Esophagus muscularis mucosa (tissue), 4 donors: Measurements from ENCODE around the gene CBFA2T3. TPM values are rescaled to one million over a fixed set of nuclear protein-coding genes. Genes with fewer than 3 reads are reported as not detected.

Experiments used
- DNase-seq: peaks from one replicate; pipeline ENCODE4 v3.0.0-alpha.2; 2017; ENCODE audit errors: extremely low spot score
- H3K27ac ChIP-seq, 4 donors: fragments of 200-600 bp; sonication (generic); replicated peaks in 1 of 4; 1 replicate in 3 of 4; 2 replicates in 1 of 4; pipeline ENCODE4 v1.5.1; 2016 to 2019; ENCODE audit warnings: mild to moderate bottlenecking in 1 of 4
- H3K27me3 ChIP-seq, 4 donors: fragments of 200-600 bp; sonication (generic); one replicate each; pipeline versions ENCODE4 v1.5.1 to v1.6.0; 2016 to 2019
- H3K36me3 ChIP-seq, 4 donors: fragments of 200-600 bp; sonication (generic); one replicate each; pipeline ENCODE4 v1.5.1; 2016 to 2019
- H3K4me1 ChIP-seq, 4 donors: fragments of 200-600 bp; sonication (generic); one replicate each; pipeline ENCODE4 v1.5.1; 2016 to 2019
- H3K4me3 ChIP-seq, 4 donors: fragments of 200-600 bp; sonication (generic); 1 replicate in 2 of 4; 2 replicates in 2 of 4; pipeline ENCODE4 v1.5.1; 2016 to 2019; ENCODE audit warnings: mild to moderate bottlenecking in 4 of 4, moderate library complexity in 1 of 4
- H3K9me3 ChIP-seq, 4 donors: fragments of 200-600 bp; sonication (generic); 1 replicate in 3 of 4; 2 replicates in 1 of 4; pipeline ENCODE4 v1.5.1; 2016 to 2019
- CTCF ChIP-seq, 3 experiments: fragments of 200-600 bp in 2 of 3; fragments of 450-650 bp in 1 of 3; sonication (generic) in 2 of 3; IDR thresholded peaks; one replicate each; pipeline ENCODE4 v1.5.1; 2017 to 2019; ENCODE audit warnings: antibody characterized with exemption in 3 of 3, mild to moderate bottlenecking in 2 of 3, moderate library complexity in 1 of 3
- EP300 ChIP-seq: sonication (generic); formaldehyde crosslinking; IDR thresholded peaks from one replicate; pipeline ENCODE4 v1.6.1; 2017; ENCODE audit warnings: antibody characterized with exemption
- POLR2A ChIP-seq: fragments of 450-650 bp; IDR thresholded peaks from one replicate; pipeline ENCODE4 v1.6.1; 2017; ENCODE audit warnings: antibody characterized with exemption, moderate library complexity, mild to moderate bottlenecking, low read depth
- POLR2AphosphoS5 ChIP-seq, 2 donors: sonication (generic); formaldehyde crosslinking; IDR thresholded peaks; one replicate each; pipeline ENCODE4 v1.6.1; 2017; ENCODE audit warnings: antibody characterized with exemption in 2 of 2
- WGBS: methylation state at CpG from one replicate; pipeline ENCODE4 v1.1.5; 2018; 5-methylcytosine and 5-hydroxymethylcytosine counted together
- intact Hi-C: fragments of 100-400 bp; cut with DNase I; formaldehyde crosslinking; loops from one replicate; pipeline ENCODE4 v1.15.1; 2023
- total RNA-seq, 4 donors: library from RNA; depleted of rRNA; stranded (reverse); fragments of >200 nt; gene quantifications; one replicate each; pipeline versions ENCODE4 v1.1.0 to v1.2.1, GENCODE V29; 2016

Gene CBFA2T3
- total RNA-seq, 4 donors from 2014 or later: 2.0 to 10.4 (median 3.5) TPM

- H3K4me3 ChIP-seq: no peak overlapping the region
- no peak overlapping the region for H3K27ac ChIP-seq
- no peaks in the 10 kb centered on the region for H3K36me3 ChIP-seq
- peaks cover 0 to 94% (median 0%) of the 10 kb centered on the region in 4 donors for H3K27me3 ChIP-seq
- no peak for TF ChIP-seq POLR2AphosphoS5 (IDR thresholded peaks at IDR 0.05)
- no peak for TF ChIP-seq POLR2A
- no peak for TF ChIP-seq EP300
- TF ChIP-seq CTCF (IDR thresholded peaks at IDR 0.05): no peak
- DNase-seq: no peak
- intact Hi-C loops: no loop called here
- no peaks in the 10 kb centered on the region for H3K4me1 ChIP-seq
- H3K9me3 ChIP-seq: peaks cover 0 to 6% (median 2%) of the 10 kb centered on the region in 4 donors
- WGBS: 82% methylated on average over 14 of the region's 21 CpGs
Observed at GRCh38 chr16:89020068-89020924, 43.3 kb upstream of the CBFA2T3 start.

DNA sequence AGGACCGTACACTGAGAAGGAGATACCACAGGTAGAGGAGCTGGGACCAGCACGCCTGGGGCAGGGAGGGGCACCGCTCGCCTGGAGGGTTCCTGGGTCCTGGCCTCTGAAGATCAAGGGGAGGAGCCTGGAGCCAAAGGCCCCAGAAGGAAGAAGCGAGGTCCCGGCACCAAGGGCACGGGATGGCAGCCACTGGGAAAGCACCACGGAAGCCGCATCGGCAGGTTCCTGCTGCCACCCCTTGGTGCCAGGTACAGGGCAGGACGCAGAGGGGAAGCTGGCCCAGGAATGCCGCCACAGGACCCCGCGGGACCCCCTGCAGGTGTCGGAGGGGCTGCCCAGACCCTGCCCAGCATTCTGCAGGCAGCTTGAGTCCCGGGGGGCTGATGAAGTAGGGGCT, 42.5 kb upstream of the CBFA2T3 start:
- no peaks in the 10 kb centered on the region for H3K4me1 ChIP-seq
- no peak overlapping the region for H3K27ac ChIP-seq
- 80% methylated on average over 3 of the region's 16 CpGs for WGBS
- H3K27me3 ChIP-seq: peaks cover 0 to 95% (median 0%) of the 10 kb centered on the region in 4 donors
- H3K4me3 ChIP-seq: no peak overlapping the region
- TF ChIP-seq CTCF (IDR thresholded peaks at IDR 0.05): no peak
- no peak for TF ChIP-seq POLR2AphosphoS5 (IDR thresholded peaks at IDR 0.05)
- DNase-seq: no peak
- H3K9me3 ChIP-seq: no peaks in the 10 kb centered on the region
- intact Hi-C loops: no loop called here
- H3K36me3 ChIP-seq: no peaks in the 10 kb centered on the region

DNA sequence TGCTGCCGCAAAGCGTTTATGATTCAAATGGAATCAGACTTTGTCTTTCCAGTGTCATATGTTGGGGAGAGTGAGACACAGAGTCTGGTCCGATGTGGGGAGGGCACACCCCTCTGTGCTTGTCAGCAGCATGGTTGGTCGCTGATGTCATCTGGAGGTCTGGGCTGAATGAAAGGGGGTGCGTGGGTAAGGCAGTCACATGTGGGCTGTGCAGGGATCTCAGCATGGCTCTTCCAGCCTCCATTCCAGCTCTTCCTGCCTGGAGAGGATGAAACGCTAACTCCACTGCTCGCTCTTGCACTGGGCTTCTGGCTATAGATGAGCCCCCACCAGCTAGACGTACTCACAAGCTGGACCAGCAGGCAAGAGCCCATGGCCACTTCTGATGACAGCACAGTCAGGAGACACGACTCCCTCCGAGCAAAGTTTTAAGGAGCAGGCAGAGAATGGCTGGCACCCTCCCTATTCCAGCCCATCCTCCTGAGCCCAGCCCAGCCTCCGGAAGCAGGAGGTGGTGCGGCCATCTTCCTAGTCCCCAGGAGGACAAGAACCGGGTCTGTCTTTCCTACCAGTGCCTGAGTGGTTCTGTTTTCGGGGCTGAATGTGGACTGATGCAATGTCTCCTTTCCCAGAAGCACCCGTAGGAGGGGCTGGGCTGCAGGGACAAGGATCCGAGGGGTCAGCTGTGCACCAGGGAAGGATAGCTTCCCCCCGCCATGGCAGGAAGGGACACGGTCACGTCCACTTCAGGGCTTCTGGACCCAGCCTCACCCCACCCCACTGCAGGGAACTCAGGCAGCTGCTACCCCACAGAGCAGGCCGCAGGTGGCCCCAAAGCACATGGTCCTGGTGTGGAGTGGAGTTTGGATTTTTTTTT, 41.5 kb upstream of the CBFA2T3 start:
- no peak for DNase-seq
- 77% methylated on average over 14 of the region's 20 CpGs for WGBS

More for the DNA sequence above, 41.5 kb upstream of the CBFA2T3 start:
- TF ChIP-seq POLR2AphosphoS5 (IDR thresholded peaks at IDR 0.05): no peak
- no peak for TF ChIP-seq POLR2A
- TF ChIP-seq CTCF (IDR thresholded peaks at IDR 0.05): no peak
- TF ChIP-seq EP300: no peak
- Histone ChIP-seq H3K36me3 (no peaks in the 10 kb centered on the region), H3K9me3 (no peaks in the 10 kb centered on the region), H3K27me3 (peaks cover 0 to 95% (median 0%) of the 10 kb centered on the region in 4 donors), H3K4me3 (no peak overlapping the region), H3K27ac (no peak overlapping the region), H3K4me1 (no peaks in the 10 kb centered on the region)
- intact Hi-C loops: no loop called here
